HepG2 (cell line): ENCODE data around the gene ANXA9. TPM values are rescaled to one million over a fixed set of nuclear protein-coding genes. Genes with fewer than 3 reads are reported as not detected.
A peak's percentile ranks its signal among the peaks of the same experiment; 100 is the strongest.

Experiments used
- HNRNPH1 ChIP-seq: fragments of 200-400 bp; formaldehyde crosslinking; optimal IDR thresholded peaks from 2 replicates; pipeline ENCODE3; 2017; ENCODE audit warnings: mild to moderate bottlenecking, low read depth, low read length
- IRF2 ChIP-seq: IDR thresholded peaks from 2 replicates; pipeline ENCODE4 v1.6.1; 2018; ENCODE audit warnings: missing genetic modification reagents, missing compliant biosample characterization
- IRX3 ChIP-seq: sonication (generic); formaldehyde crosslinking; IDR thresholded peaks from 2 replicates; pipeline ENCODE4 v1.8.1; 2023; ENCODE audit warnings: mild to moderate bottlenecking, low read depth, missing genetic modification reagents, borderline replicate concordance
- KDM2A ChIP-seq: sonication (generic); formaldehyde crosslinking; IDR thresholded peaks from 2 replicates; pipeline ENCODE4 v1.4.0; 2020; ENCODE audit warnings: low read depth, missing genetic modification reagents, borderline replicate concordance
- MED1 ChIP-seq: sonication (generic); formaldehyde crosslinking; IDR thresholded peaks from 2 replicates; pipeline ENCODE4 v1.4.0; 2020; ENCODE audit warnings: missing genetic modification reagents
- MYC ChIP-seq: sonication (generic); formaldehyde crosslinking; IDR thresholded peaks from 2 replicates; pipeline ENCODE4 v1.9.0; 2021; ENCODE audit warnings: missing genetic modification reagents, borderline replicate concordance
- NBN ChIP-seq: fragments of 450-650 bp; conservative IDR thresholded peaks from 2 replicates; pipeline ENCODE4 v1.6.1; 2017
- PRPF4 ChIP-seq: fragments of 200-400 bp; formaldehyde crosslinking; IDR thresholded peaks from 2 replicates; pipeline ENCODE4 v1.6.1; 2016; ENCODE audit warnings: low read length, low read depth; ENCODE audit not compliant: poor library complexity, severe bottlenecking
- RFX5 ChIP-seq: IDR thresholded peaks from 2 replicates; pipeline ENCODE4 v1.6.1; 2011; ENCODE audit warnings: low read depth, low read length, improper control_type of control experiment
- SMAD3 ChIP-seq: sonication (generic); formaldehyde crosslinking; IDR thresholded peaks from 2 replicates; pipeline ENCODE4 v1.4.0; 2020; ENCODE audit warnings: missing genetic modification reagents
- TMF1 ChIP-seq: sonication (generic); formaldehyde crosslinking; IDR thresholded peaks from 2 replicates; pipeline ENCODE4 v1.8.1; 2022; ENCODE audit warnings: low read depth, missing genetic modification reagents
- YY1 ChIP-seq: IDR thresholded peaks from 2 replicates; pipeline ENCODE4 v1.6.1; 2011; ENCODE audit warnings: low read length, low read depth, moderate library complexity, mild to moderate bottlenecking; ENCODE audit not compliant: insufficient read depth, insufficient replicate concordance
- ZNF101 ChIP-seq: sonication (generic); formaldehyde crosslinking; IDR thresholded peaks from 2 replicates; pipeline ENCODE4 v1.4.0; 2020; ENCODE audit warnings: mild to moderate bottlenecking, low read depth, missing genetic modification reagents, borderline replicate concordance
- ZNF24 ChIP-seq: fragments of 450-650 bp; IDR thresholded peaks from 2 replicates; pipeline ENCODE4 v1.6.1; 2017; ENCODE audit warnings: antibody characterized with exemption, mild to moderate bottlenecking
- ZNF264 ChIP-seq: sonication (generic); formaldehyde crosslinking; IDR thresholded peaks from 2 replicates; pipeline ENCODE4 v1.4.0; 2020; ENCODE audit warnings: missing genetic modification reagents
- ZNF572 ChIP-seq: sonication (generic); formaldehyde crosslinking; IDR thresholded peaks from 2 replicates; pipeline ENCODE4 v1.5.1; 2020; ENCODE audit warnings: mild to moderate bottlenecking, missing genetic modification reagents
- ZNF766 ChIP-seq: sonication (generic); formaldehyde crosslinking; IDR thresholded peaks from 2 replicates; pipeline ENCODE4 v1.5.0; 2020; ENCODE audit warnings: missing genetic modification reagents, borderline replicate concordance
- polyA plus RNA-seq, 8 experiments: library from polyadenylated mRNA; depleted of rRNA in 3 of 8; stranded (reverse) in 7 of 8; unstranded in 1 of 8; fragments of >200 nt; fragmentation: Illumina TruSeq in 4 of 8; extraction: Trizol in 4 of 8; gene quantifications; 2 replicates each; pipeline versions ENCODE4 v1.2.1 to v1.2.3, GENCODE V29; 2011 to 2016; ENCODE audit warnings: low read depth in 4 of 8, missing spikeins in 1 of 8, mixed read lengths in 1 of 8; ENCODE audit not compliant: insufficient read depth in 1 of 8
- total RNA-seq, 5 experiments: library from RNA; depleted of rRNA; stranded (reverse); fragments of >200 nt; fragmentation: Illumina TruSeq; extraction: Trizol; gene quantifications; 2 replicates each; pipeline ENCODE4 v1.2.3, GENCODE V29; 2016; ENCODE audit warnings: low read depth in 1 of 5
- TF ChIP-seq, protein P1 (sequence below): sonication (generic); formaldehyde crosslinking; IDR thresholded peaks from 2 replicates; pipeline ENCODE4 v1.4.0; 2020; ENCODE audit warnings: missing genetic modification reagents, borderline replicate concordance
- TF ChIP-seq, protein P2 (sequence below): sonication (generic); formaldehyde crosslinking; IDR thresholded peaks from 2 replicates; pipeline ENCODE4 v1.4.0; 2020; ENCODE audit warnings: mild to moderate bottlenecking, missing genetic modification reagents

The ANXA9 gene
- total and polyA plus RNA-seq, 2 of the 13 experiments (the other 11 are each of a cell fraction or from before 2014, with no cell fraction given), result 13.3 to 23.9 TPM

DNA sequence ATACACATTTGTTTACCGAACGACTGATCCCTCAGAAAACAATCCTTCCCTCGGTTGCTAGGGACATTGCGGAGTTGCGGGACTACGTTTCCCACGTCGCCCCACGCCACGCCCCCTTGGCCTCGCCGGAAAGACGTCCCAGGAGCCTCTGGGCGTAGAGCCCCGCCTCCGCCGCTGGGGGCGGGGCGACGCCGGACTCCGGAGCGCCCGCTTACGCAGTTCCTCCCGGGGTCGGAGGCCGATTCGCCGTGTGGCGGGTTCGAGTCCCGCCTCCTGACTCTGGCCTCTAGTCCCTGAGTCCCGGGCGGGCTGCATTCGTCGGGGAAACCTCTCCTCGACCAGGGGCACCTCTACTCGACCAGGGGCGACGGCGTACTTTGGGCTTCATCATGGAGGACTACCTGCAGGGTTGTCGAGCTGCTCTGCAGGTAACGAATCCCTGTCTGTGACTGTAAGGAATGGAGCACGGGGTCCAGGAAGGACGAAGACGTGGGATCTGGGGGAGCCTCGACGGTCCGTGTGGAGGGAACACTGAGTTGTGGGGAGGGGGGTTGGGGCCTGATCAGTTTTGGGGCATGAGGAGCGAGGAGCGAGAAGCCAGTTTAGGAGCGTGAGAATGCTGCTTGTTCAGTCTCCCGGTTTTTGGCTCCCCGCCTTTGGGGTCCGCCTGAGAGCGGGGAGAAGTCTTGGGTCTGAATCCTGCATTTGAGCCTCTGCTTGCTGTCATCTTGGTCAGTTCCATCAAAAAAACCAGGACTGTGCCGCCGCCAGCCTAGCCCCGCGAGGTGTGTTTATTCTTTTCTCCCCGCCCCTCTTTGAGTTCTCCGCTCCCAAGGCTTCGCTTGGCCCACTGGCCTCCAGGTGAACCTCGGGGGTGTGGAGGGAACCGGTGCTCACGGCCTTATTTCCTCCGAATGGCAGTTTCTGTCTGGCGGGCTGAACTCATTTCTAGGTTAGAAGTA, 26.4 kb downstream of the ANXA9 start, which contains the start of gene PRUNE1 (continued):
- TF ChIP-seq, protein P1, sequence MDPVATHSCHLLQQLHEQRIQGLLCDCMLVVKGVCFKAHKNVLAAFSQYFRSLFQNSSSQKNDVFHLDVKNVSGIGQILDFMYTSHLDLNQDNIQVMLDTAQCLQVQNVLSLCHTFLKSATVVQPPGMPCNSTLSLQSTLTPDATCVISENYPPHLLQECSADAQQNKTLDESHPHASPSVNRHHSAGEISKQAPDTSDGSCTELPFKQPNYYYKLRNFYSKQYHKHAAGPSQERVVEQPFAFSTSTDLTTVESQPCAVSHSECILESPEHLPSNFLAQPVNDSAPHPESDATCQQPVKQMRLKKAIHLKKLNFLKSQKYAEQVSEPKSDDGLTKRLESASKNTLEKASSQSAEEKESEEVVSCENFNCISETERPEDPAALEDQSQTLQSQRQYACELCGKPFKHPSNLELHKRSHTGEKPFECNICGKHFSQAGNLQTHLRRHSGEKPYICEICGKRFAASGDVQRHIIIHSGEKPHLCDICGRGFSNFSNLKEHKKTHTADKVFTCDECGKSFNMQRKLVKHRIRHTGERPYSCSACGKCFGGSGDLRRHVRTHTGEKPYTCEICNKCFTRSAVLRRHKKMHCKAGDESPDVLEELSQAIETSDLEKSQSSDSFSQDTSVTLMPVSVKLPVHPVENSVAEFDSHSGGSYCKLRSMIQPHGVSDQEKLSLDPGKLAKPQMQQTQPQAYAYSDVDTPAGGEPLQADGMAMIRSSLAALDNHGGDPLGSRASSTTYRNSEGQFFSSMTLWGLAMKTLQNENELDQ (CRISPR knock-in tag), result no peak
- TF ChIP-seq HNRNPH1 (no peak), MED1 (CRISPR knock-in tag) (peak; percentile 58; the same call in 1 of the 2 replicates), PRPF4 (no peak), MYC (peak; percentile 76; the same call in 1 of the 2 replicates), ZNF572 (CRISPR knock-in tag) (no peak), ZNF24 (no peak), IRF2 (peak; percentile 61), ZNF264 (CRISPR knock-in tag) (0 out of 2 replicates have a peak, but pooled peaks have one; percentile 17), YY1 (peak; percentile 73), KDM2A (no peak; the same call in 1 of the 2 replicates), SMAD3 (CRISPR knock-in tag) (no peak; the same call in 1 of the 2 replicates), ZNF101 (no peak), NBN (no peak), IRX3 (0 out of 2 replicates have a peak, but pooled peaks have one; percentile 81), TMF1 (peak; percentile 28; the same call in 1 of the 2 replicates), ZNF766 (CRISPR knock-in tag) (peak; percentile 83; the same call in 1 of the 2 replicates), RFX5 (peak; percentile 90)
- TF ChIP-seq, protein P2, sequence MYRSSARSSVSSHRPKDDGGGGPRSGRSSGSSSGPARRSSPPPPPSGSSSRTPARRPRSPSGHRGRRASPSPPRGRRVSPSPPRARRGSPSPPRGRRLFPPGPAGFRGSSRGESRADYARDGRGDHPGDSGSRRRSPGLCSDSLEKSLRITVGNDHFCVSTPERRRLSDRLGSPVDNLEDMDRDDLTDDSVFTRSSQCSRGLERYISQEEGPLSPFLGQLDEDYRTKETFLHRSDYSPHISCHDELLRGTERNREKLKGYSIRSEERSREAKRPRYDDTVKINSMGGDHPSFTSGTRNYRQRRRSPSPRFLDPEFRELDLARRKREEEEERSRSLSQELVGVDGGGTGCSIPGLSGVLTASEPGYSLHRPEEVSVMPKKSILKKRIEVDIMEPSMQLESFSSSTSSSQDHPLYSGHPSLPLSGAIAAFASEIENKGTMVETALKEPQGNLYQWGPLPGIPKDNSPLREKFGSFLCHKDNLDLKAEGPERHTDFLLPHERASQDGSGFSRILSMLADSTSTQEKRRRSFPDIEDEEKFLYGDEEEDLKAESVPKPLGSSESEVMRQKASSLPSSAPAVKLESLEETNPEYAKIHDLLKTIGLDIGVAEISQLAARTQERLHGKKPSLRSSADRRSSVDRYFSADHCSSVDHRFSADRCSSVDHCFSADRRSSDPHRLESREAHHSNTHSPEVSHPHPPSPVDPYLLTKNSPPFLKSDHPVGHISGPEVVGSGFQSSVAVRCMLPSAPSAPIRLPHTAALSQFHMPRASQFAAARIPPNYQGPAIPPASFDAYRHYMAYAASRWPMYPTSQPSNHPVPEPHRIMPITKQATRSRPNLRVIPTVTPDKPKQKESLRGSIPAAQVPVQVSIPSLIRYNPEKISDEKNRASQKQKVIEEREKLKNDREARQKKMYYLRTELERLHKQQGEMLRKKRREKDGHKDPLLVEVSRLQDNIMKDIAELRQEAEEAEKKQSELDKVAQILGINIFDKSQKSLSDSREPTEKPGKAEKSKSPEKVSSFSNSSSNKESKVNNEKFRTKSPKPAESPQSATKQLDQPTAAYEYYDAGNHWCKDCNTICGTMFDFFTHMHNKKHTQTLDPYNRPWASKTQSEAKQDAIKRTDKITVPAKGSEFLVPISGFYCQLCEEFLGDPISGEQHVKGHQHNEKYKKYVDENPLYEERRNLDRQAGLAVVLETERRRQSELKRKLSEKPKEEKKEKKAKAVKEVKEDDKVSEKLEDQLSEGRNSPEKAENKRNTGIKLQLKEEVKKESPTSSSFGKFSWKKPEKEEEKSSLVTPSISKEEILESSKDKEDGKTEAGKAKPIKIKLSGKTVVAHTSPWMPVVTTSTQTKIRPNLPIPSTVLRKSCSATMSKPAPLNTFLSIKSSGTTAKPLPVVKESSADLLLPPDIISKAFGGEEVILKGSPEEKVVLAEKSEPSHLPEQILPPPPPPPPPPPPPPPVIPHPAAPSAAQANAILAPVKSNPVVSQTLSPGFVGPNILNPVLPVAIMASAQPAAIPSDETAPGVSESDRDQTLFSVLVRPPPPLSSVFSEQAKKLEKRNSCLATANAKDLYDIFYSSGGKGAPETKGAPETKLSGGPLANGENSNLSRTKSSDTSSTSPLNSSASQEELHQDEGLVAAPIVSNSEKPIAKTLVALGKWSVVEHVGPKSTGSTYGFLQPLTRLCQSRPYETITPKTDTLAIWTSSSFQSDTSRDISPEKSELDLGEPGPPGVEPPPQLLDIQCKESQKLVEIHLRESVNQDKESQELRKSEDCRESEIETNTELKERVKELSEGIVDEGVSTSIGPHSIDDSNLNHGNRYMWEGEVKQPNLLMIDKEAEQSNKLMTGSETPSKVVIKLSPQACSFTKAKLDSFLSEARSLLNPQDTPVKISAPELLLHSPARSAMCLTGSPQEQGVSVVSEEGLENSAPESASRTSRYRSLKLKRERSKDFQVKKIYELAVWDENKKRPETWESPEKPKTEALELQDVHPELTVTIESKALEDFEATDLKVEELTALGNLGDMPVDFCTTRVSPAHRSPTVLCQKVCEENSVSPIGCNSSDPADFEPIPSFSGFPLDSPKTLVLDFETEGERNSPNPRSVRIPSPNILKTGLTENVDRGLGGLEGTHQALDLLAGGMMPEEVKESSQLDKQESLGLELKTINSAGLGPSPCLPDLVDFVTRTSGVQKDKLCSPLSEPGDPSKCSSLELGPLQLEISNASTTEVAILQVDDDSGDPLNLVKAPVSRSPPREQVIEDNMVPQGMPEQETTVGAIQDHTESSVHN (CRISPR knock-in tag), result no peak
